HepG2 (cell line): ENCODE results near the gene ZNF556. TPM values are rescaled to one million over a fixed set of nuclear protein-coding genes. Genes with fewer than 3 reads are reported as not detected.
A peak's percentile ranks its signal among the peaks of the same experiment; 100 is the strongest.

Experiments used
- ATF2 ChIP-seq: sonication (generic); formaldehyde crosslinking; IDR thresholded peaks from 2 replicates; pipeline ENCODE4 v1.4.0; 2020; ENCODE audit warnings: missing genetic modification reagents
- EED ChIP-seq: sonication (generic); formaldehyde crosslinking; IDR thresholded peaks from 2 replicates; pipeline ENCODE4 v1.5.0; 2020; ENCODE audit warnings: mild to moderate bottlenecking, missing genetic modification reagents
- ELK4 ChIP-seq: sonication (generic); formaldehyde crosslinking; IDR thresholded peaks from 2 replicates; pipeline ENCODE4 v1.9.0; 2021; ENCODE audit warnings: missing genetic modification reagents, borderline replicate concordance
- GATAD2A ChIP-seq: IDR thresholded peaks from 2 replicates; pipeline ENCODE4 v1.6.1; 2016
- HMGXB4 ChIP-seq, 2 experiments: sonication (generic) in 1 of 2; formaldehyde crosslinking in 1 of 2; IDR thresholded peaks; 2 replicates each; pipeline versions ENCODE4 v1.4.0 to v1.6.1; 2018 to 2020; ENCODE audit warnings: missing genetic modification reagents in 2 of 2, borderline replicate concordance in 1 of 2, low read depth in 1 of 2, mild to moderate bottlenecking in 1 of 2, missing biosample characterization in 1 of 2
- HNF4G ChIP-seq, 2 experiments: sonication (generic) in 1 of 2; formaldehyde crosslinking in 1 of 2; IDR thresholded peaks; 2 replicates each; pipeline versions ENCODE4 v1.4.0 to v1.6.1; 2011 to 2020; ENCODE audit warnings: borderline replicate concordance in 2 of 2, low read depth in 2 of 2, mild to moderate bottlenecking in 2 of 2, low read length in 1 of 2, missing genetic modification reagents in 1 of 2, moderate library complexity in 1 of 2
- JUN ChIP-seq: sonication (generic); formaldehyde crosslinking; IDR thresholded peaks from 2 replicates; pipeline ENCODE4 v1.4.0; 2020; ENCODE audit warnings: mild to moderate bottlenecking, missing genetic modification reagents
- PREB ChIP-seq: sonication (generic); formaldehyde crosslinking; IDR thresholded peaks from 2 replicates; pipeline ENCODE4 v1.4.0; 2020; ENCODE audit warnings: missing genetic modification reagents
- SMAD3 ChIP-seq: sonication (generic); formaldehyde crosslinking; IDR thresholded peaks from 2 replicates; pipeline ENCODE4 v1.4.0; 2020; ENCODE audit warnings: missing genetic modification reagents
- THAP11 ChIP-seq: IDR thresholded peaks from 2 replicates; pipeline ENCODE4 v1.6.1; 2016; ENCODE audit warnings: missing biosample characterization, missing genetic modification reagents
- ZFP90 ChIP-seq: sonication (generic); formaldehyde crosslinking; IDR thresholded peaks from 2 replicates; pipeline ENCODE4 v1.8.0; 2022; ENCODE audit warnings: missing genetic modification reagents, mild to moderate bottlenecking, inconsistent platforms, borderline replicate concordance
- ZMAT3 ChIP-seq: sonication (generic); formaldehyde crosslinking; conservative IDR thresholded peaks from 2 replicates; pipeline ENCODE4 v1.7.0; 2021; ENCODE audit warnings: missing genetic modification reagents
- ZNF101 ChIP-seq: sonication (generic); formaldehyde crosslinking; IDR thresholded peaks from 2 replicates; pipeline ENCODE4 v1.4.0; 2020; ENCODE audit warnings: mild to moderate bottlenecking, low read depth, missing genetic modification reagents, borderline replicate concordance
- ZNF121 ChIP-seq: sonication (generic); formaldehyde crosslinking; IDR thresholded peaks from 2 replicates; pipeline ENCODE4 v1.5.0; 2020; ENCODE audit warnings: mild to moderate bottlenecking, missing genetic modification reagents
- ZNF142 ChIP-seq: sonication (generic); formaldehyde crosslinking; IDR thresholded peaks from 2 replicates; pipeline ENCODE4 v1.4.0; 2020; ENCODE audit warnings: missing genetic modification reagents
- ZNF644 ChIP-seq: IDR thresholded peaks from 2 replicates; pipeline ENCODE4 v1.6.1; 2016; ENCODE audit warnings: low read depth
- ZNF775 ChIP-seq: sonication (generic); formaldehyde crosslinking; IDR thresholded peaks from 2 replicates; pipeline ENCODE4 v1.4.0; 2020; ENCODE audit warnings: missing genetic modification reagents, mild to moderate bottlenecking, moderate library complexity, borderline replicate concordance
- ZNF839 ChIP-seq: sonication (generic); formaldehyde crosslinking; IDR thresholded peaks from 2 replicates; pipeline ENCODE4 v1.4.0; 2020; ENCODE audit warnings: missing genetic modification reagents, mild to moderate bottlenecking, borderline replicate concordance
- polyA plus RNA-seq, 8 experiments: library from polyadenylated mRNA; depleted of rRNA in 3 of 8; stranded (reverse) in 7 of 8; unstranded in 1 of 8; fragments of >200 nt; fragmentation: Illumina TruSeq in 4 of 8; extraction: Trizol in 4 of 8; gene quantifications; 2 replicates each; pipeline versions ENCODE4 v1.2.1 to v1.2.3, GENCODE V29; 2011 to 2016; ENCODE audit warnings: low read depth in 4 of 8, missing spikeins in 1 of 8, mixed read lengths in 1 of 8; ENCODE audit not compliant: insufficient read depth in 1 of 8
- total RNA-seq, 5 experiments: library from RNA; depleted of rRNA; stranded (reverse); fragments of >200 nt; fragmentation: Illumina TruSeq; extraction: Trizol; gene quantifications; 2 replicates each; pipeline ENCODE4 v1.2.3, GENCODE V29; 2016; ENCODE audit warnings: low read depth in 1 of 5

The ZNF556 gene
- total and polyA plus RNA-seq, 2 of the 13 experiments (the other 11 are each of a cell fraction or from before 2014, with no cell fraction given), result 4.2 to 28.6 TPM

GRCh38 chr19:2887391-2887914 lies 20.3 kb downstream of the ZNF556 start (continued):
- 0 out of 4 replicates have a peak, but pooled peaks of 1 of the 2 experiments have one; percentile 23 for TF ChIP-seq HMGXB4 (CRISPR knock-in tag; IDR thresholded peaks at IDR 0.05; ENCODE audit: borderline replicate concordance in 1 of 2, low read depth in 1 of 2)
- TF ChIP-seq HNF4G (IDR thresholded peaks at IDR 0.05; ENCODE audit: borderline replicate concordance, low read depth, low read length), result no peak
- TF ChIP-seq HNF4G (CRISPR knock-in tag; IDR thresholded peaks at IDR 0.05; ENCODE audit: borderline replicate concordance, low read depth), result no peak
- TF ChIP-seq PREB (CRISPR knock-in tag), result no peak
- no peak for TF ChIP-seq ATF2
- peak; percentile 39 for TF ChIP-seq THAP11 (CRISPR knock-in tag)
- no peak for TF ChIP-seq ZMAT3 (CRISPR knock-in tag)
- no peak for TF ChIP-seq ZFP90 (CRISPR knock-in tag)
- TF ChIP-seq ELK4 (CRISPR knock-in tag), result no peak
- TF ChIP-seq ZNF839 (CRISPR knock-in tag), result no peak
- TF ChIP-seq GATAD2A, result 0 out of 2 replicates have a peak, but pooled peaks have one; percentile 32
- TF ChIP-seq JUN (CRISPR knock-in tag), result no peak
- TF ChIP-seq ZNF121 (CRISPR knock-in tag), result no peak
- TF ChIP-seq EED (CRISPR knock-in tag), result no peak
- 0 out of 2 replicates have a peak, but pooled peaks have one; percentile 56 for TF ChIP-seq ZNF644 (CRISPR knock-in tag)
- TF ChIP-seq SMAD3 (CRISPR knock-in tag), result no peak
- no peak for TF ChIP-seq ZNF101 (CRISPR knock-in tag)
- TF ChIP-seq ZNF775 (CRISPR knock-in tag), result no peak
- TF ChIP-seq ZNF142 (CRISPR knock-in tag), result no peak
